ENCODE results near the gene COL27A1.

The COL27A1 gene

DNA sequence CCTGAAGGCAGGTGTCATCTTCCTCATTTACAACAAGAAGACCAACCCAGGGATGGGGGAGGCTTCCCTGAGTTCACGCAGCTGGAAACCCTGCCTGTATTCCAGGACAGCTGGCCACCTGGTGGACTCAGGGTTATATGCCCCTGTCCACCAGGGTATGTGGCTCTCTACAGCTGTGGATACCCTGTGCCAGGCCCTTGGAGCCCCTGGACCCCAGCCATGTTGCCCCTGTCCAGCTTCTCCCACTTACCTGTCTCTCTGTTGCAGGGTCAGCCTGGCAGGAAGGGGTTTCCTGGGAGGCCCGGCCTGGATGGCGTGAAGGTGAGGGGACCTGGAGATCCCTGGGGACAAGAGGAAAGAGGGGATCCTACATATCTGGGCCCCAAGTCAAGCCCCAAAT, 87.9 kb downstream of the COL27A1 start:
- no peaks in the 10 kb centered on the region for H3K4me1 ChIP-seq (ENCODE audit: control insufficient read depth in 1 of 2, insufficient read depth in 2 of 2, low read length in 2 of 2)
- H3K4ac ChIP-seq (ENCODE audit: low read depth, low read length): no peak overlapping the region
- no peak overlapping the region for H3K27ac ChIP-seq (ENCODE audit: low read depth, low read length)
- DNase-seq: no peak
- no peaks in the 10 kb centered on the region for H3K27me3 ChIP-seq (ENCODE audit: insufficient read depth, low read length)
- no peaks in the 10 kb centered on the region for H3K79me2 ChIP-seq (ENCODE audit: control insufficient read depth, insufficient read depth, low read length, poor library complexity)
- no peak overlapping the region for H2BK5ac ChIP-seq (ENCODE audit: low read depth, low read length, poor library complexity)
- H2BK12ac ChIP-seq (ENCODE audit: low read length): no peak overlapping the region
- no peaks in the 10 kb centered on the region for H3K79me1 ChIP-seq (ENCODE audit: low read length)
- no peak overlapping the region for H2BK120ac ChIP-seq (ENCODE audit: insufficient read depth, low read length, poor library complexity)
- no peak overlapping the region for H4K8ac ChIP-seq (ENCODE audit: low read depth, low read length)
- no peaks in the 10 kb centered on the region for H3K9me3 ChIP-seq (ENCODE audit: insufficient read depth, low read depth, low read length)
- no peak overlapping the region for H3K4me2 ChIP-seq (ENCODE audit: low read length)
- WGBS (ENCODE audit: extremely low coverage, insufficient coverage, insufficient read length): no CpG with 5 or more reads among the region's 3 CpGs
- no peak overlapping the region for H2AK5ac ChIP-seq (ENCODE audit: low read length)
- H3K9ac ChIP-seq (ENCODE audit: low read length): no peak overlapping the region
- no peak overlapping the region for H3K18ac ChIP-seq (ENCODE audit: low read length)
- no peak overlapping the region for H3K4me3 ChIP-seq (ENCODE audit: low read depth, low read length)
- peaks cover 38 to 53% of the 10 kb centered on the region in 2 experiments for H3K36me3 ChIP-seq (ENCODE audit: control insufficient read depth in 1 of 2, insufficient read depth in 2 of 2, low read length in 2 of 2)
- H3K14ac ChIP-seq (ENCODE audit: low read length): no peak overlapping the region
- H3K23ac ChIP-seq (ENCODE audit: low read length): no peak overlapping the region
- no peak overlapping the region for H4K91ac ChIP-seq (ENCODE audit: low read depth, low read length)
- no peak overlapping the region for H2AFZ ChIP-seq (ENCODE audit: insufficient read depth, low read length, poor library complexity)
- H4K12ac ChIP-seq (ENCODE audit: low read depth, low read length): no peak overlapping the region

DNA sequence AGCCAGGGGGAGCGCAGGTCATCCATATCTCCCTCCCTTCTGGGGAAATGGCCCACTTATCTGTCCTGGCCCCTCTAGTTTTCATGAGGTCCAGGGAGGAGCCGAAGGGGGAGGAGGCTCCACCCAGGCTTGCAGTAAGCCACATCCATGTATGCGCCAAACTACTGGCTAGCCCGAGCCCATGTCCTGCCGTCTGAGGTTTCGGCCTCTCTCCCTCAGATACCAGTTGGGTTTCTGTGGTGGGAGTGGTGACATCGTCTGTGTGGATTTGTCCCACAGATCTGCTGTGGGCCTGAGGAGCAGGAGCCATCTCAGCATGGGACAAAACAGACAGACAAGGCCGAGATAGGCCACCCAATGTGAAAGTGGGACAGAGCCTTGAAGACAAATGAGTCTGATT, 89.2 kb downstream of the COL27A1 start:
- Histone ChIP-seq H3K4me2 (ENCODE audit: low read length) (no peak overlapping the region), H2BK120ac (ENCODE audit: insufficient read depth, low read length, poor library complexity) (no peak overlapping the region), H3K9ac (ENCODE audit: low read length) (no peak overlapping the region), H2AK5ac (ENCODE audit: low read length) (no peak overlapping the region), H2AFZ (ENCODE audit: insufficient read depth, low read length, poor library complexity) (no peak overlapping the region), H3K79me2 (ENCODE audit: control insufficient read depth, insufficient read depth, low read length, poor library complexity) (no peaks in the 10 kb centered on the region), H4K12ac (ENCODE audit: low read depth, low read length) (no peak overlapping the region), H3K4ac (ENCODE audit: low read depth, low read length) (no peak overlapping the region), H2BK5ac (ENCODE audit: low read depth, low read length, poor library complexity) (no peak overlapping the region), H3K27ac (ENCODE audit: low read depth, low read length) (no peak overlapping the region), H3K4me1 (ENCODE audit: control insufficient read depth in 1 of 2, insufficient read depth in 2 of 2, low read length in 2 of 2) (no peaks in the 10 kb centered on the region), H3K14ac (ENCODE audit: low read length) (no peak overlapping the region), H3K18ac (ENCODE audit: low read length) (no peak overlapping the region), H3K27me3 (ENCODE audit: insufficient read depth, low read length) (no peaks in the 10 kb centered on the region), H3K79me1 (ENCODE audit: low read length) (no peaks in the 10 kb centered on the region), H4K8ac (ENCODE audit: low read depth, low read length) (no peak overlapping the region), H3K4me3 (ENCODE audit: low read depth, low read length) (no peak overlapping the region), H2BK12ac (ENCODE audit: low read length) (no peak overlapping the region), H3K36me3 (ENCODE audit: control insufficient read depth in 1 of 2, insufficient read depth in 2 of 2, low read length in 2 of 2) (peaks cover 40 to 58% of the 10 kb centered on the region in 2 experiments), H4K91ac (ENCODE audit: low read depth, low read length) (no peak overlapping the region), H3K23ac (ENCODE audit: low read length) (no peak overlapping the region), H3K9me3 (ENCODE audit: insufficient read depth, low read depth, low read length) (no peaks in the 10 kb centered on the region)
- no CpG with 5 or more reads among the region's 8 CpGs for WGBS (ENCODE audit: extremely low coverage, insufficient coverage, insufficient read length)
- no peak for DNase-seq

DNA sequence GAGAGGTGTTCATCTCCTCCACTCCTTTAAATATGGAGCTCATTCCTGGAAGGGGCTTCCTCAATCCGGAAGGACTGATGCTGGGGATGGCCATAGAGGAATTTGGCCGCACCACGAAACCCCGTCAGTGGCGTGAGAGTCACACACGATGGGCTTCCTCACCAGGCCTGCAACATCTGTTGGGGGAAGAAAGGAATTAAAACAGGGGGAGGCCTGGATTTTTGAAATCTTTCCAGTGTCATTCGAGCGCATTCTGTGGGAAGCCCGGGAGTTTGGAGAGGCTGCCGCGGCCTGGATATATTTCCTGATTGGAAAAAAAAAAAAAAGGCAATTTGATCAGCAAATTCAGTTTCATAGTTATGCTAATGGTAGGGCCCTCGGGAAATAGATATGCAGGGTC, 91.2 kb downstream of the COL27A1 start:
- H3K27me3 ChIP-seq (ENCODE audit: insufficient read depth, low read length): no peaks in the 10 kb centered on the region
- H3K9me3 ChIP-seq (ENCODE audit: insufficient read depth, low read depth, low read length): no peaks in the 10 kb centered on the region
- H4K91ac ChIP-seq (ENCODE audit: low read depth, low read length): no peak overlapping the region
- H3K14ac ChIP-seq (ENCODE audit: low read length): no peak overlapping the region
- H2BK120ac ChIP-seq (ENCODE audit: insufficient read depth, low read length, poor library complexity): no peak overlapping the region
- no peak overlapping the region for H3K27ac ChIP-seq (ENCODE audit: low read depth, low read length)
- H2AK5ac ChIP-seq (ENCODE audit: low read length): no peak overlapping the region
- no peak overlapping the region for H3K4me3 ChIP-seq (ENCODE audit: low read depth, low read length)
- no peak overlapping the region for H4K12ac ChIP-seq (ENCODE audit: low read depth, low read length)
- H3K4me2 ChIP-seq (ENCODE audit: low read length): no peak overlapping the region
- no peak overlapping the region for H3K4ac ChIP-seq (ENCODE audit: low read depth, low read length)
- peaks cover 29 to 49% of the 10 kb centered on the region in 2 experiments for H3K36me3 ChIP-seq (ENCODE audit: control insufficient read depth in 1 of 2, insufficient read depth in 2 of 2, low read length in 2 of 2)
- WGBS (ENCODE audit: extremely low coverage, insufficient coverage, insufficient read length): no CpG with 5 or more reads among the region's 12 CpGs
- no peak for DNase-seq
- no peak overlapping the region for H2BK5ac ChIP-seq (ENCODE audit: low read depth, low read length, poor library complexity)
- no peaks in the 10 kb centered on the region for H3K79me2 ChIP-seq (ENCODE audit: control insufficient read depth, insufficient read depth, low read length, poor library complexity)
- no peaks in the 10 kb centered on the region for H3K79me1 ChIP-seq (ENCODE audit: low read length)
- H3K4me1 ChIP-seq (ENCODE audit: control insufficient read depth in 1 of 2, insufficient read depth in 2 of 2, low read length in 2 of 2): no peaks in the 10 kb centered on the region
- H4K8ac ChIP-seq (ENCODE audit: low read depth, low read length): no peak overlapping the region
- no peak overlapping the region for H3K18ac ChIP-seq (ENCODE audit: low read length)
- no peak overlapping the region for H2BK12ac ChIP-seq (ENCODE audit: low read length)
- H2AFZ ChIP-seq (ENCODE audit: insufficient read depth, low read length, poor library complexity): no peak overlapping the region
- no peak overlapping the region for H3K23ac ChIP-seq (ENCODE audit: low read length)
- no peak overlapping the region for H3K9ac ChIP-seq (ENCODE audit: low read length)

DNA sequence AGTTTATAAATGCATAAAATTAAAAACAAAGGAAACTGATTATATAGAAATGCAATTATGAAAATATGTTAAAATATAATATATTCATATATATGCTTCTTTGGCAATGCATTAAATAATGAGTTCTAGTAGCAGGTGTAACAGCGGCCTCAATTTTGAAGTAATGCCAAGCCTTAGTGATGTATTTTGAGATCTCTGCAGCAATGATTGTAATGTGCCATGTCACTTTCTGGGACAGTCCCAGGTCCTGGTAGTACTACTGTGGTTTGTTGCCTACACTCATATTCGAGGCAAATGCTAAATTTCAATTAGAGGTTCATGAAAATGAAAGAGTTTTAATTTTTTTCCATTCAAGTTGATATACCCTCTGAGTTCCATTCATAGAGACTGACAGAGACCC, 91.7 kb downstream of the COL27A1 start:
- no peak overlapping the region for H3K23ac ChIP-seq (ENCODE audit: low read length)
- no peaks in the 10 kb centered on the region for H3K79me2 ChIP-seq (ENCODE audit: control insufficient read depth, insufficient read depth, low read length, poor library complexity)
- no peak for DNase-seq
- H3K14ac ChIP-seq (ENCODE audit: low read length): no peak overlapping the region
- peaks cover 26 to 48% of the 10 kb centered on the region in 2 experiments for H3K36me3 ChIP-seq (ENCODE audit: control insufficient read depth in 1 of 2, insufficient read depth in 2 of 2, low read length in 2 of 2)
- H2AFZ ChIP-seq (ENCODE audit: insufficient read depth, low read length, poor library complexity): no peak overlapping the region
- no peak overlapping the region for H3K4me3 ChIP-seq (ENCODE audit: low read depth, low read length)
- no CpG with 5 or more reads among the region's 2 CpGs for WGBS (ENCODE audit: extremely low coverage, insufficient coverage, insufficient read length)
- H4K91ac ChIP-seq (ENCODE audit: low read depth, low read length): no peak overlapping the region
- H3K18ac ChIP-seq (ENCODE audit: low read length): no peak overlapping the region
- no peaks in the 10 kb centered on the region for H3K4me1 ChIP-seq (ENCODE audit: control insufficient read depth in 1 of 2, insufficient read depth in 2 of 2, low read length in 2 of 2)
- no peak overlapping the region for H2BK5ac ChIP-seq (ENCODE audit: low read depth, low read length, poor library complexity)
- H3K27me3 ChIP-seq (ENCODE audit: insufficient read depth, low read length): no peaks in the 10 kb centered on the region
- H3K4me2 ChIP-seq (ENCODE audit: low read length): no peak overlapping the region
- H3K9me3 ChIP-seq (ENCODE audit: insufficient read depth, low read depth, low read length): no peaks in the 10 kb centered on the region
- H4K12ac ChIP-seq (ENCODE audit: low read depth, low read length): no peak overlapping the region
- H3K27ac ChIP-seq (ENCODE audit: low read depth, low read length): no peak overlapping the region
- no peak overlapping the region for H3K9ac ChIP-seq (ENCODE audit: low read length)
- H2BK12ac ChIP-seq (ENCODE audit: low read length): no peak overlapping the region
- no peak overlapping the region for H2AK5ac ChIP-seq (ENCODE audit: low read length)
- H3K4ac ChIP-seq (ENCODE audit: low read depth, low read length): no peak overlapping the region
- no peaks in the 10 kb centered on the region for H3K79me1 ChIP-seq (ENCODE audit: low read length)
- H2BK120ac ChIP-seq (ENCODE audit: insufficient read depth, low read length, poor library complexity): no peak overlapping the region
- H4K8ac ChIP-seq (ENCODE audit: low read depth, low read length): no peak overlapping the region

All from trophoblast cell (in vitro differentiated cells and primary cell).